NCI-H2227 (cell line): ENCODE data around the gene PITRM1.

Experiments
- DNase-seq: peaks from one replicate; lab custom pipeline; 2025; ENCODE audit not compliant: unreplicated experiment; lab: John Stamatoyannopoulos, UW

Gene PITRM1

GRCh38 chr10:3105166-3105565 lies 67.4 kb downstream of the PITRM1 start:
- DNase-seq, result no peak

GRCh38 chr10:3104251-3104918 lies 68.2 kb downstream of the PITRM1 start:
- no peak for DNase-seq

- DNase-seq, result no peak
Observed at GRCh38 chr10:3103646-3104045, 68.9 kb downstream of the PITRM1 start.

- DNase-seq, result no peak
Observed at GRCh38 chr10:3102720-3103427, 69.7 kb downstream of the PITRM1 start.

- no peak for DNase-seq
Observed at GRCh38 chr10:3100856-3101640, 71.5 kb downstream of the PITRM1 start.

- no peak for DNase-seq
Observed at GRCh38 chr10:3100093-3100792, 72.3 kb downstream of the PITRM1 start.

- DNase-seq, result no peak
Observed at GRCh38 chr10:3099291-3100092, 73.1 kb downstream of the PITRM1 start.

GRCh38 chr10:3098689-3099088 lies 73.9 kb downstream of the PITRM1 start:
- DNase-seq, result no peak

GRCh38 chr10:3097160-3097559 lies 75.4 kb downstream of the PITRM1 start:
- DNase-seq, result no peak

- DNase-seq, result no peak
Observed at GRCh38 chr10:3096149-3096548, 76.4 kb downstream of the PITRM1 start.

- DNase-seq, result no peak
Observed at GRCh38 chr10:3095373-3096139, 77.0 kb downstream of the PITRM1 start.

GRCh38 chr10:3094609-3095036 lies 78.0 kb downstream of the PITRM1 start:
- DNase-seq, result no peak

- no peak for DNase-seq
Observed at GRCh38 chr10:3093996-3094395, 78.6 kb downstream of the PITRM1 start.

- DNase-seq, result no peak
Observed at GRCh38 chr10:3091921-3092320, 80.7 kb downstream of the PITRM1 start.

- no peak for DNase-seq
Observed at GRCh38 chr10:3090914-3091787, 81.4 kb downstream of the PITRM1 start.

- no peak for DNase-seq
Observed at GRCh38 chr10:3090388-3090787, 82.2 kb downstream of the PITRM1 start.
